NCI-H1930 (cell line): ENCODE measurements around the gene COLEC12.

Source experiments
- DNase-seq, 2 experiments: peaks; one replicate each; lab custom pipeline; 2025; lab: John Stamatoyannopoulos, UW

The COLEC12 gene

DNA sequence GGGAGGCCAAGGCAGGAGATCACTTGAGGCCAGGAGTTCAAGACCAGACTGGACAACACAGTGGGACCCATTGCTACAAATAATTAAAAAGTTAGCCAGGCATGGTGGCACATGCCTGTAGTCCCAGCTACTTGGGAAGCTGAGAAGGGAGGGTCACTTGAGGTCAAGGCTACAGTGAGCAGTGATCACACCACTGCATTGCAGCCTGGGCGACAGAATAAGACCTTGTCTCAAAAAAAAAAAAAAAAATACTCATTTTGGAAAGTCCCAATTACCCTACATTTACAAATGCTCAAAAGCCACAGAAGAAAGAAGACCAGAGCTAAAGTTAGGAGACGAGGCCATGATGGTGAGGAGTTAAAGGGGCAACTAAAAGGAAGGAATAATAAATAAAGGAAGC, 61.9 kb downstream of the COLEC12 start:
- DNase-seq = no peak

DNA sequence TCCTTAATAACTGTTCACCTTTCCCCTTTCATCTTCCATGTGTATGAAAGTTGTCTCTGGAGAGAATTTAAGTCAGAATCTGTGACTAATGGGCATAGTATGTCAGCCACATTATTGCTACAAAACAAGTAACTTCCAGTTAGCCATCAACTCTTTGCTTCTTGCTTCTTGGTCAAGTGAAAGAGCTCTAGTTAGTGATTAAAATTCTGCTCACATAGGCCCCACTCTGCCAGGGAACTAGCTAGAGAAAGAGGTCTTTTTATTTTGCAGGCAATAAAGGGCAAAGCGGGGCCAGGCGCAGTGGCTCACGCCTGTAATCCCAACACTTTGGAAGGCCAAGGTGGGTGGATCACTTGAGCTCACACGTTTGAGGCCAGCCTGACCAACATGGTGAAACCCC, 64.6 kb downstream of the COLEC12 start:
- DNase-seq = no peak

DNA sequence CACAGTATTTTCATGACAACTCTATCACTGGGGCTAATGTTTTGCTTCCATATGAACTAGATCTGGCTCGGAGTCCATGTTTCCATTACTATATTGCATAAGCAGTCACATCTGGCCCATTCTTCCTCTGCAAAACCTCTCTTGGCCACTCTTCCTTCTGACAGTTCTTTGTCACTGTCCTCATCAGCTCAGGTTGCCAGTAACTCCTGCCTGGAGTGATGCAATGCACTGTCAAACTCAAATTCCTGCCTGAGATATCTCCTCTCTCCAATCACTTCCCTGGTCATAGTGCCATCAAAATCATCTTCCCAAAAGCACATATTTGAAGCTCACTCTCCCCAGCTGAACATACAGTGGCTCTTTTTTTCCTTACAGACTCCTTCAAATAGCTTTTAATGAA, 66.1 kb downstream of the COLEC12 start:
- no peak for DNase-seq

- no peak for DNase-seq
These were observed 66.5 kb downstream of the COLEC12 start for GRCh38 chr18:433960-434359.

GRCh38 chr18:433298-433697, 67.2 kb downstream of the COLEC12 start:
- DNase-seq = no peak

GRCh38 chr18:432791-433190, 67.7 kb downstream of the COLEC12 start:
- DNase-seq = no peak

- no peak for DNase-seq
These were observed 71.5 kb downstream of the COLEC12 start for GRCh38 chr18:429030-429429.

DNA sequence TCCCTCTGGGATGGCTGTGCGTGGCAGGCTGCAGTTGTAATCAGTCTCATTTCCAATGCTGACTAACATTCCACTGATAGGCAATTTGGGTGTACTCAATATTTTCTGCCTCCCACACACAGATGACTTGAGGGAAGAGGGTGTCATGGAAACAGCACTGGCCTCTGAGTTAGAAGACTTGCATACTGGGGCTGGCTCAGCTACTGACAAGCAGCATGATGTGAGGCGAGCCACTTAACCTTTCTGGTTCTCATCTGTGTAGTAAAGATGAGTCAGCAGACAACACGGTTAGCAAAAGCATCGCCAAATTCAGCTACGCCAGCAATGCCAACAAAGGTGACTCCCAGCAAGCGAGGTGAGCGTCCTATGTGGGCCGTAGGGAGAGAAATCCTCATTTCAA, 73.5 kb downstream of the COLEC12 start:
- DNase-seq = no peak

DNA sequence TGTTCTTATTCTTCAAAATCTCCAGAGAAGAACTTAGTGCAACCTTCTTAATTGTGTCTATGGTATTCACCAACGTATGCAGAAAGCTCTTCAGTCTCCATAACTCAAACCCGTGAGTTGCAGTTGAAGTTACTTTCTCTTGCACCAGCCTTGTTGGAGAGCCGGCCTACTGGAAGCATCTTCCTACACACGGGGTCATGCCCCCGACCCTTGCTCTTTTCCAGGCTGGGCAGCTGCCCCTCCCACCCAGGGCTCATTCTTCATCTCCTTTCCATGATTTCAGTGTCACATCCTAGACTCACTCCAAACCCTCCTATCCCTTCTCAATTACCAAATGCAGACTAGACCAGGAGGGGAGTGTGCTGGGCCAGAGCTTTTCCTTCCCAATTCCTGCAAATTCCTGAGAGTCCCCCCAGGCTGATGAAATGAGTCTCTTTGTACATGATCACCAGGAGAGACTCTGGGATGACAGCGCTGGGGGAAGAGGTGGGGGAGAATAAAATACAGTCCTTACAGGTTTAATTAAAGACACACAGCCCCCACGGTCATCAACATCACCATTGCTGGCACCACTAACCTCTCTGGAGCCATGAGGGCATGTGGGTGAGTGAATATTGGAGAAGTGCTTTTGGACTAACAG, 75.3 kb downstream of the COLEC12 start:
- no peak for DNase-seq

DNA sequence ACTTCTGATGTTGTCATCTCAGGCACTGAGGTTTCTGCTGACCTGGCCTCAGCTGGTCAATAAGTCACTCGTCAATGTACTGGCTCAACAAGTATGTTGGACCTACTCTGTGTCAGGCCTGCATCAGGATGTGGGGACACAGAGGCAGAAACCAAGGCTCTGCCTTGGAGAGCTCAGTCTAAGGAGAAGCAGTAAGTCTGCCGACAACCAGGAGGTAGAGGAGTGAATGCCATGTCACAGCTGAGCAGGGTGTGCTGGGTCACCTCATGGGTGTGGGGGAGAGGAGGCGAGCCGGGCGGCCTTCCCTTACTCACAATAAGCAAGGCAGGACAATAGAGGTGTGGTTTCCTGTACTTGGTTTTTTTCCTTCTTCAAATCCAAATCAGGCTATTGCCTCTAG, 75.8 kb downstream of the COLEC12 start:
- no peak for DNase-seq

DNA sequence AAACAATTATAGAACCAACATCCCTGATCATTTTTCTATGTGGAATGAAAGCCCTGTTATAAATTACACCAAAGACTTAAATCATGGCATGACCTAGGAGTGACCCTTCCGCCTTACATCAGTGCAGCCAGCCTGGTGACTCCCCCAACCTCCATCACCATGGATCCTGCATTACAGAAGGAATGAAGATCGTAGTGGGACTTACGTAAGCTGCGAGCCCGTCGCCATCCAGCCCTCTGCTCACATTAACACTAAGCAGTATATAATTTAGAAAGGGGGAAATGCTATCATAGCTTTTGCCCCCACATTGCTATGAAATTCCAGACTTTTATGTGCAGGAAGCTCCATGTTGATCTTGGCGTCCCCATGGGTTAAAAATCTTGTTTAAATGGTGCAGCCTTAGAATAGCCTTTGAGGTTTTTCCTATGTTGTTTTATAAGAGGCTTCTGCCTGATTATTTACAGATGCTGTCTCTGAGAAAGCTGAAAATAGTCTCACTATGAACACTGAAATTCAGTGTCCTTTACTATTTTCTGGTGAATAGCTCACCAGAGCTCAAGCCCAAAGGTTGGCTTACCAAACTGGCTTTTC, 76.3 kb downstream of the COLEC12 start:
- DNase-seq = no peak

GRCh38 chr18:422966-423365, 77.5 kb downstream of the COLEC12 start:
- no peak for DNase-seq

DNA sequence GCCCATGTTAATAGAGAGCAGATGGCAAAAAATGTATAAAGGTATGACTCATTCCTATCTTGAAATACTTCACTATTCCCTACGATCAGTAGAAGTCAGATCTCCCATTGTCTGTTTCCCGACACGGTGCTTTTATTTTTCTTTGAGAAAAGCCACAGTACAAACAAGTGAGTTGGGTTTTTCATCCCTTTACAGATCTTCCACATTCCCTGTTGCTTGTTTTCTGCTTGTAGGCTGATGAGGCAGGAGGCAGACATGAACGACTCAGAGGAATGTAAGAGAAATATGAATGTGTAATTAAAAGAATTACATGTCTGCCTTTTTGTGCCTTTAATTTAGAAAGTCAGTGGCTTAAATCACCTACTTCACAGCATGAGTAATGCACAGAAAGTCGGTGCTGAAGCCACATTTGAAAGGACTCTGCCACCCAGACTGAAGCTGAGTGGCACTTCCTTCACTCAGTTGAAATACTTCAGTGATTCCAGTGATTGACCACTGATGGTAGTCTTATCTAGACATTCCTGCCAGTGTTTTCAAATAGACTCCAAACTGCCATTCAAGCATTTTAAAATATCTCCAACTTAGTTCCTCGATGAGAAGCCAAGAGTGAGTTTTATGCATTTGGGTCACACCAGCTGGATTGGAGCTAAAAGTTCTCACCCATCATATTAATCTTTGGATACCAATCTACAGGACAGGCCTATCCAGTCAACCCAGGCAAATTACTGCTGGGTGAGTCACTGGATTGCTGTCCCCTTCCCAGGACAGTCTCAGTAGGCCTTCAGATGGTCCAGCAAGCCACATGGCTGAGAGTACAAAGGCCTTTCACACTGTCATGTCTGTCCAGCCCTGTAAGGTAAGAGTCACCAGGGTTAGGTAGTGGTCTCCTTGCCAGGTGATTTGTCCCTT, 79.0 kb downstream of the COLEC12 start:
- DNase-seq = no peak

- no peak for DNase-seq
These were observed 79.7 kb downstream of the COLEC12 start for GRCh38 chr18:420661-421246.

DNA sequence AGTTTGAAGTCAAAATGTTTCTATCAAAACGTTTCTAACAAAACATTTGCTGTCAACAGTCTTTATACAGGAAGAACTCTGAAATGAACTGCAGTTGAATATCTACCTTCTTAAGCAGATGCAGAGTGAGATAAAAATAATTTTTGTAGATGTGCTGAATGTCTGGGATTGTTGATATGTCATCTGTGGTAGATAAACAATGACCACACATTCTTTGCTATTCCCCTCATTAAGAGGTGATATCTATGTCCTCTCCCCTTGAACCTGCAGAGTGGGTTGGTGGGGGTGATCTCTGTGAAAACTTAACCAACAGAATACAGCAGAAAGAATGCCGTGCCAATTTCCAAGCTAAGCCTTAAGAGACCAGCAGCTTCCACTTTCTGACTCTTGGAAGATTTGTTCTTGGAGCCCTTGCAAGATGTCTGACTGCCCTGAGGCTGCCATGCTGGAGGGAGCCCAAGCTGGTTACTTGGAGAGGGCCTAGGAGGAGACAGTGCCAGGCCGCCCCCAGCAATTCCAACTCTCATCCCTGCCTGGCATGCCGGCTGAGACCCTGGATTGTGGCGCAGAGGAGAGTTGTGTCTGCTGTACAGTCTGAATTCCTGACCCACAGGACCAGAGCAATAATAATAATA, 80.8 kb downstream of the COLEC12 start:
- DNase-seq = no peak

DNA sequence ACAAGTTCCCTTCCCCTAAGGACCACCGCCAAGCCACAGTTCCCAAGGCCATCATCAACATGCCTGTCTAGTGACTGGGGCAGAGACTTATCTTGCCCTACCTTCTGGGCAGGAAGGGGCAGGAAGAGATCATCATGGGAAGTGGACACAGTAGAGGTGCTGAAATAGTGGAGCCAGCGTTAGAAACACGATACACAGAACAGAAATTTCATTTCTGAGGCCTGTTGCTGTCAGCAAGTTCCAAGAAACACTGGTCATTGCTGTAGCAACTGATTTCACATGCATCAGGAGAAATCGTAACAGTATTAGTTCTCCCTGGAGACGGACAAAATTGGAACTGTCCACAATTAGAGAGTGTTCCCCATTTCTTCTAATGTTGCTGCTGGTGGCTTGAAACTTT, 83.0 kb downstream of the COLEC12 start:
- DNase-seq = no peak

- no peak for DNase-seq
These were observed 83.6 kb downstream of the COLEC12 start for GRCh38 chr18:416930-417329.

- DNase-seq = no peak
These were observed 84.6 kb downstream of the COLEC12 start for GRCh38 chr18:415617-416612.

DNA sequence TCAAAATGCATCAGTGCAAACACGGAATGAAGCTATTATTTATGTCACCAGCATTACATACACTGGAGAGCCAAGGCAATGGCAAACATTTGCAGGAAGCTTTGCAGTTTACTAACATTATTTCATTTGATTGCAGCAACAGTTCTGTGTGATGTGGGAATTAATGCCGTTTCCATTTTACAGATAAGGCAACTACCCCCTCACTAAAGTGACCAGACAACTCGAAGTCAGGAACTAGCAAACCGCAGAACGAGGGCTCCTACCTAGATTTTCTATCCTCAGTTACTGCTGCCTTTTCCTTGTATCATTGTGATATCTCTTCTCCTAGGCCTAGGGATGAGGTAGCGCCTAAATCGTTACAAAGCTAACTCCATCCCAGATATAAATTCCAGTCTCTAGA, 85.5 kb downstream of the COLEC12 start:
- DNase-seq = no peak

DNA sequence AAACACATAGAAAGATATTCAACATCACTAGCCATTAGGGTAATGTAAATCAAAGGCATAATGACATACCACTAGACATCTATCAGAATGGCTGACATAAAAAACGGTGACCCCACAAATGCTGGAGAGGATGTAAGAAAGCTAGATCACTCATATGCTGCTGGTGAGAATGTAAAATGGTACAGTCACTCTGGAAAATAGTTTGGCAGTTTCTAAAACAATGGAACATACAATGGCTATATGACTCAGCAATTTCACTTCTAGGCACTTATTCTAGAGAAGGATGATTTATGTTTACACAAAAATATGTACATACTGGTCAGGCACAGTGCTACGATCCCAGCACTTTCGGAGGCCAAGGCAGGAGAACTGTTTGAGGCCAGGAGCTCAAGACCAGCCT, 87.3 kb downstream of the COLEC12 start:
- no peak for DNase-seq

DNA sequence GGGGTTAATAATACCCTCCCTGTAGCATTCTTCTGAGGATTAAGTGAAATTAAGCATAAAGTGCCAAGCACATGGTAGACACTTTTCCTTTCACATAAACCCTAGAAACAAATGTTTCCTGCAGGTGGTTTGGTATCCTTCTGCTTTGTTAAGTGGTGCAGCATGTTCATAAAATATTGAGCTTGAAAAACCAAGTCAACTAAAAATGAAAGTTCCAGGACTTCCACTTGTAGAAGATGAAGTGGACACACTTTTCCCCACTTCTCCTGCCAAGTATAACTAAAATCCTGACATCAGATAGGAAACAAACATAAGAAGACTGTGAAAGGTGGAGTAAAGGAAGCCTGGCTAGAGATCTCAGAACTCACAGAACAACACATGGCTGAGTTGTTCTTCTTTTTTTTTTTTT, 90.5 kb downstream of the COLEC12 start:
- no peak for DNase-seq
